HepG2 (cell line): ENCODE measurements around the gene ZNF213. TPM values are rescaled to one million over a fixed set of nuclear protein-coding genes. Genes with fewer than 3 reads are reported as not detected.

Source experiments
- ARHGAP35 ChIP-seq: sonication (generic); formaldehyde crosslinking; IDR thresholded peaks from 2 replicates; pipeline ENCODE4 v1.9.0; 2022; ENCODE audit warnings: mild to moderate bottlenecking, inconsistent platforms, moderate library complexity, missing genetic modification reagents, borderline replicate concordance
- FOXM1 ChIP-seq: sonication (generic); formaldehyde crosslinking; IDR thresholded peaks from 2 replicates; pipeline ENCODE4 v1.5.0; 2020; ENCODE audit warnings: missing genetic modification reagents
- GTF3A ChIP-seq: sonication (generic); formaldehyde crosslinking; conservative IDR thresholded peaks from 2 replicates; pipeline ENCODE4 v1.4.0; 2020; ENCODE audit warnings: mild to moderate bottlenecking, missing genetic modification reagents
- KDM3A ChIP-seq: IDR thresholded peaks from 2 replicates; pipeline ENCODE4 v1.6.1; 2018; ENCODE audit warnings: low read depth, missing compliant biosample characterization
- PBX3 ChIP-seq: sonication (generic); formaldehyde crosslinking; IDR thresholded peaks from 2 replicates; pipeline ENCODE4 v1.8.1; 2023; ENCODE audit warnings: missing genetic modification reagents, inconsistent platforms, borderline replicate concordance
- RELA ChIP-seq: sonication (generic); formaldehyde crosslinking; IDR thresholded peaks from 2 replicates; pipeline ENCODE4 v1.4.0; 2020; ENCODE audit warnings: missing genetic modification reagents
- U2AF2 ChIP-seq: fragments of 200-400 bp; formaldehyde crosslinking; IDR thresholded peaks from 2 replicates; pipeline ENCODE4 v1.6.1; 2017; ENCODE audit warnings: low read depth, mild to moderate bottlenecking, low read length
- ZIK1 ChIP-seq: sonication (generic); formaldehyde crosslinking; IDR thresholded peaks from 2 replicates; pipeline ENCODE4 v1.5.0; 2020; ENCODE audit warnings: mild to moderate bottlenecking, low read depth, missing genetic modification reagents, borderline replicate concordance
- ZNF121 ChIP-seq: sonication (generic); formaldehyde crosslinking; IDR thresholded peaks from 2 replicates; pipeline ENCODE4 v1.5.0; 2020; ENCODE audit warnings: mild to moderate bottlenecking, missing genetic modification reagents
- ZNF18 ChIP-seq: sonication (generic); formaldehyde crosslinking; IDR thresholded peaks from 2 replicates; pipeline ENCODE4 v1.8.0; 2022; ENCODE audit warnings: mild to moderate bottlenecking, missing genetic modification reagents; ENCODE audit not compliant: insufficient replicate concordance
- ZNF446 ChIP-seq: sonication (generic); formaldehyde crosslinking; IDR thresholded peaks from 2 replicates; pipeline ENCODE4 v1.5.0; 2020; ENCODE audit warnings: mild to moderate bottlenecking, missing genetic modification reagents
- ZNF512B ChIP-seq: sonication (generic); formaldehyde crosslinking; IDR thresholded peaks from 2 replicates; pipeline ENCODE4 v1.5.1; 2020; ENCODE audit warnings: missing genetic modification reagents, mild to moderate bottlenecking, borderline replicate concordance
- ZNF597 ChIP-seq: sonication (generic); formaldehyde crosslinking; IDR thresholded peaks from 2 replicates; pipeline ENCODE4 v1.5.0; 2020; ENCODE audit warnings: missing genetic modification reagents
- ZNF770 ChIP-seq: sonication (generic); formaldehyde crosslinking; IDR thresholded peaks from 2 replicates; pipeline ENCODE4 v1.5.0; 2020; ENCODE audit warnings: mild to moderate bottlenecking, missing genetic modification reagents
- polyA plus RNA-seq, 8 experiments: library from polyadenylated mRNA; depleted of rRNA in 3 of 8; stranded (reverse) in 7 of 8; unstranded in 1 of 8; fragments of >200 nt; fragmentation: Illumina TruSeq in 4 of 8; extraction: Trizol in 4 of 8; gene quantifications; 2 replicates each; pipeline versions ENCODE4 v1.2.1 to v1.2.3, GENCODE V29; 2011 to 2016; ENCODE audit warnings: low read depth in 4 of 8, missing spikeins in 1 of 8, mixed read lengths in 1 of 8; ENCODE audit not compliant: insufficient read depth in 1 of 8
- total RNA-seq, 5 experiments: library from RNA; depleted of rRNA; stranded (reverse); fragments of >200 nt; fragmentation: Illumina TruSeq; extraction: Trizol; gene quantifications; 2 replicates each; pipeline ENCODE4 v1.2.3, GENCODE V29; 2016; ENCODE audit warnings: low read depth in 1 of 5
- TF ChIP-seq, protein P1 (sequence below): sonication (generic); formaldehyde crosslinking; conservative IDR thresholded peaks from 2 replicates; pipeline ENCODE4 v1.8.0; 2022; ENCODE audit warnings: missing genetic modification reagents
- TF ChIP-seq, protein P2 (sequence below): sonication (generic); formaldehyde crosslinking; IDR thresholded peaks from 2 replicates; pipeline ENCODE4 v1.8.0; 2022; ENCODE audit warnings: missing genetic modification reagents, mild to moderate bottlenecking, borderline replicate concordance

The ZNF213 gene
- total and polyA plus RNA-seq, 2 of the 13 experiments (the other 11 are each of a cell fraction or from before 2014, with no cell fraction given) = 0.59 to 0.97 TPM

DNA sequence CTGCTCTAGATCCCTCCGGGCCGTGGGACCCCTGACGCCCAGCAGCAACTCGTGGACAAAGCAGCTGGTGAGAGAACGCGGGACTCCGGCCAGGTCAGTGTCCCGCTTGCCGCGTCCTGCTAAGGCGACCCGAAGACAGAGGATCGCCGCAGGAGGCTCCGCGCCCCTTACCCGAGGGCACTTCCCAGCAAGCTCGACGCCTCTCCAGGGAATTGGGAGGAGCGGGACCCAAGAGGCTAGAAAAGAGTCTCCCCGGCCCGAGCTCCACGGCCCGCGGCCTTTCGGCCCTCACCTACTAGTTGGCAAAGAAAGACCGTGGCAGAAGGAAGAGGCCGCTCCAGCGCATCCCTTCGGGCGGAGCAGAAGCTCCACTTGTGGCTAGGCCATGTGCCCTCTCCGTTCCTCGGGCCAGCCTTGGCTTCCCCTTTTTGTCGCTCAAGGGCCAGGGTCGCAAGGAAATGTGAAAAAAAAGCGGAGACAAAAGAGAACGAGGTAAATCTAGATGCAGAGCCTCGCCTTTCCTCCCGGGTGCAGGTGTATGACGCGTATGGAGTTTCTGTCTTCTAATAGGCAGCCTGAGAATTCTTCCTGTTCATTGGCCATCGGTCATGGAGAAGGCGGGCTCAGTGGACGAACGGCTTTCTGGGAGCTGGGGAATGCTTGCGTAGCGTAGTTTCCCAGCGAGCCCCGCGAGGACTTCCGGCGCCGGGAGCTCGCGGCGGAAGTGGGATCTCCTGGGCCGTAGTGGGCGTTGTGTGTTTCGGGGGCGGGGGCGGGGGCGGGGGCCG lies at the start of gene ZNF213 (continued):
- TF ChIP-seq KDM3A (CRISPR knock-in tag) (no peak), U2AF2 (no peak), ARHGAP35 (CRISPR knock-in tag) (0 out of 2 replicates have a peak, but pooled peaks have one; percentile 59), RELA (CRISPR knock-in tag) (no peak), ZNF18 (CRISPR knock-in tag) (no peak), GTF3A (CRISPR knock-in tag) (no peak), FOXM1 (CRISPR knock-in tag) (no peak), ZNF597 (no peak), ZNF770 (CRISPR knock-in tag) (no peak), ZIK1 (no peak), PBX3 (no peak), ZNF121 (CRISPR knock-in tag) (no peak), ZNF446 (CRISPR knock-in tag) (no peak), ZNF512B (CRISPR knock-in tag) (no peak)
- TF ChIP-seq, protein P1, sequence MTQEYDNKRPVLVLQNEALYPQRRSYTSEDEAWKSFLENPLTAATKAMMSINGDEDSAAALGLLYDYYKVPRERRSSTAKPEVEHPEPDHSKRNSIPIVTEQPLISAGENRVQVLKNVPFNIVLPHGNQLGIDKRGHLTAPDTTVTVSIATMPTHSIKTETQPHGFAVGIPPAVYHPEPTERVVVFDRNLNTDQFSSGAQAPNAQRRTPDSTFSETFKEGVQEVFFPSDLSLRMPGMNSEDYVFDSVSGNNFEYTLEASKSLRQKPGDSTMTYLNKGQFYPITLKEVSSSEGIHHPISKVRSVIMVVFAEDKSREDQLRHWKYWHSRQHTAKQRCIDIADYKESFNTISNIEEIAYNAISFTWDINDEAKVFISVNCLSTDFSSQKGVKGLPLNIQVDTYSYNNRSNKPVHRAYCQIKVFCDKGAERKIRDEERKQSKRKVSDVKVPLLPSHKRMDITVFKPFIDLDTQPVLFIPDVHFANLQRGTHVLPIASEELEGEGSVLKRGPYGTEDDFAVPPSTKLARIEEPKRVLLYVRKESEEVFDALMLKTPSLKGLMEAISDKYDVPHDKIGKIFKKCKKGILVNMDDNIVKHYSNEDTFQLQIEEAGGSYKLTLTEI = no peak
- TF ChIP-seq, protein P2, sequence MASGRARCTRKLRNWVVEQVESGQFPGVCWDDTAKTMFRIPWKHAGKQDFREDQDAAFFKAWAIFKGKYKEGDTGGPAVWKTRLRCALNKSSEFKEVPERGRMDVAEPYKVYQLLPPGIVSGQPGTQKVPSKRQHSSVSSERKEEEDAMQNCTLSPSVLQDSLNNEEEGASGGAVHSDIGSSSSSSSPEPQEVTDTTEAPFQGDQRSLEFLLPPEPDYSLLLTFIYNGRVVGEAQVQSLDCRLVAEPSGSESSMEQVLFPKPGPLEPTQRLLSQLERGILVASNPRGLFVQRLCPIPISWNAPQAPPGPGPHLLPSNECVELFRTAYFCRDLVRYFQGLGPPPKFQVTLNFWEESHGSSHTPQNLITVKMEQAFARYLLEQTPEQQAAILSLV (CRISPR knock-in tag) = no peak
